PFSK-1 (cell line): ENCODE data around the gene PPFIA3.

Experiments
- SIN3A ChIP-seq: IDR thresholded peaks from 2 replicates; pipeline ENCODE4 v1.6.1; 2012; ENCODE audit warnings: mild to moderate bottlenecking, low read length, moderate library complexity, borderline replicate concordance; ENCODE audit not compliant: insufficient read depth
- TAF1 ChIP-seq: IDR thresholded peaks from 2 replicates; pipeline ENCODE4 v1.6.1; 2012; ENCODE audit warnings: low read length, control low read depth, borderline replicate concordance; ENCODE audit not compliant: insufficient read depth

- TF ChIP-seq TAF1 (no peak), SIN3A (no peak)
Observed at GRCh38 chr19:49189259-49189658, 69.9 kb downstream of the PPFIA3 start.
